HL-60 (cell line): ENCODE data around the gene PPP2CA. TPM values are rescaled to one million over a fixed set of nuclear protein-coding genes. Genes with fewer than 3 reads are reported as not detected.

ENCODE experiments used
- microRNA-seq: library from miRNA; unstranded; fragments of <30 nt; microRNA quantifications from one replicate; pipeline ENCODE4, GENCODE V29; 2018

Gene PPP2CA

Small RNA genes within 50 kb of the gene (microRNA-seq; reads per million reads assigned to microRNA genes)
- not detected for gene MIR3661
